Glutamatergic neuron (in vitro differentiated cells): ENCODE measurements around the gene RPAP2. TPM values are rescaled to one million over a fixed set of nuclear protein-coding genes. Genes with fewer than 3 reads are reported as not detected.

ENCODE experiments used
- DNase-seq: peaks from one replicate; pipeline ENCODE4 v3.0.0; 2022
- H3K27ac Mint-ChIP-seq: one replicate; pipeline ENCODE4 v1.8.0; 2020; ENCODE audit warnings: mild to moderate bottlenecking, mixed read lengths, inconsistent platforms; ENCODE audit not compliant: unreplicated experiment
- H3K27me3 Mint-ChIP-seq: one replicate; pipeline ENCODE4 v1.8.0; 2020; ENCODE audit warnings: mild to moderate bottlenecking, moderate library complexity, mixed read lengths, inconsistent platforms; ENCODE audit not compliant: unreplicated experiment
- H3K36me3 Mint-ChIP-seq: one replicate; pipeline ENCODE4 v1.8.0; 2020; ENCODE audit warnings: mild to moderate bottlenecking, mixed read lengths, inconsistent platforms; ENCODE audit not compliant: unreplicated experiment
- H3K4me1 Mint-ChIP-seq: one replicate; pipeline ENCODE4 v1.8.0; 2020; ENCODE audit warnings: mild to moderate bottlenecking, low read depth, mixed read lengths, inconsistent platforms; ENCODE audit not compliant: unreplicated experiment
- H3K4me3 Mint-ChIP-seq: one replicate; pipeline ENCODE4 v1.8.0; 2020; ENCODE audit warnings: mild to moderate bottlenecking, mixed read lengths, inconsistent platforms; ENCODE audit not compliant: unreplicated experiment
- H3K9me3 Mint-ChIP-seq: one replicate; pipeline ENCODE4 v1.8.0; 2020; ENCODE audit warnings: mild to moderate bottlenecking, moderate library complexity, mixed read lengths, inconsistent platforms; ENCODE audit not compliant: unreplicated experiment
- total RNA-seq: library from RNA; stranded (reverse); fragmentation: NEBNext Ultra II Directional; extraction: Animal tissue kit (Norgen Biotek cat#: 25700); gene quantifications from one replicate; pipeline ENCODE4 v1.2.1, GENCODE V29; 2021; ENCODE audit not compliant: unreplicated experiment
- TF ChIP-seq, protein P1 (sequence below): fragments of 200-600 bp; sonication (generic); IDR thresholded peaks from one replicate; pipeline ENCODE4 v1.5.0; 2021; ENCODE audit not compliant: partially characterized antibody, unreplicated experiment

Gene RPAP2
- total RNA-seq, 1 donor from 2014 or later, result 26.4 TPM

DNA sequence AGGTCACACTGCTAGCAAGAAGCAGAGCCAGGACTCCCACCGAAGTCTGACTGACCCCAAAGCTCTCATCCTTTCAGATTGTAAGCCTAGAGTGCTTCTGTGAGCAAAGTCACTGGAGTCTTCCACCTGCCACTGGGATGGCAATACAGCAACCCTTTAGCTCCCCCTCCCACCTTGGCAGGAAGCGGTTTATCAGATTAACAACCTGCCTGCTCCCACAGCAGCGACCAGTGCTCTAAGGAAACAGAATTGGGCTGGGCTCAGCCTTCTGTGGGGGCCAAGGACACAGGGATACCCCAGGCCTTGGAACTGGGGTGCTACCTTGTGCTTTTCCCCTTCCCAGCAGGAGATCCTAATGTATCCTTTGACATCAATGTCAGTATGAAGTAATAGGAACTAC is 111.8 kb downstream of the RPAP2 start:
- no peak overlapping the region for H3K4me3 Mint-ChIP-seq
- TF ChIP-seq, protein P1, sequence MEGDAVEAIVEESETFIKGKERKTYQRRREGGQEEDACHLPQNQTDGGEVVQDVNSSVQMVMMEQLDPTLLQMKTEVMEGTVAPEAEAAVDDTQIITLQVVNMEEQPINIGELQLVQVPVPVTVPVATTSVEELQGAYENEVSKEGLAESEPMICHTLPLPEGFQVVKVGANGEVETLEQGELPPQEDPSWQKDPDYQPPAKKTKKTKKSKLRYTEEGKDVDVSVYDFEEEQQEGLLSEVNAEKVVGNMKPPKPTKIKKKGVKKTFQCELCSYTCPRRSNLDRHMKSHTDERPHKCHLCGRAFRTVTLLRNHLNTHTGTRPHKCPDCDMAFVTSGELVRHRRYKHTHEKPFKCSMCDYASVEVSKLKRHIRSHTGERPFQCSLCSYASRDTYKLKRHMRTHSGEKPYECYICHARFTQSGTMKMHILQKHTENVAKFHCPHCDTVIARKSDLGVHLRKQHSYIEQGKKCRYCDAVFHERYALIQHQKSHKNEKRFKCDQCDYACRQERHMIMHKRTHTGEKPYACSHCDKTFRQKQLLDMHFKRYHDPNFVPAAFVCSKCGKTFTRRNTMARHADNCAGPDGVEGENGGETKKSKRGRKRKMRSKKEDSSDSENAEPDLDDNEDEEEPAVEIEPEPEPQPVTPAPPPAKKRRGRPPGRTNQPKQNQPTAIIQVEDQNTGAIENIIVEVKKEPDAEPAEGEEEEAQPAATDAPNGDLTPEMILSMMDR, result no peak
- no peaks in the 10 kb centered on the region for H3K4me1 Mint-ChIP-seq
- no peaks in the 10 kb centered on the region for H3K9me3 Mint-ChIP-seq
- H3K27ac Mint-ChIP-seq, result no peak overlapping the region
- peaks cover 2% of the 10 kb centered on the region for H3K36me3 Mint-ChIP-seq
- DNase-seq, result no peak
- H3K27me3 Mint-ChIP-seq, result peaks cover 2% of the 10 kb centered on the region

DNA sequence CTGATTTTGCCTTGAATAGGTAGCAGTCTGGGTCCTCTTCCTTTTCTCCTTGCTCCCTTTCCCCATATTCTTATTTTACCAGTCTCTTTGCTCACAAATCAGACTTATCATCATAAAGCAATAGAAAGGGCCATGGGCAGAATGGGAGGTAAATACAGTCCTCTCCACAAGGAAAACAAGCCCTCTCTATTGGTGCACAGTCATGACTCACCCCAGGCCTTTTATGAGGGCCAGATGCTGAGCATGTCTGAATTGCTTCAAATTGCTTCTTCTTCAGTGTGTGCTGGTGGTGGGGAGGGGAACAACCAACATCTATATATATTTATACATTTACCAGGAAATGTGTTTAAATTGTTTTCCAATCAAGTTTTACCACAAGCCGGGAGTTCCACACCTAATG is 112.7 kb downstream of the RPAP2 start:
- H3K4me1 Mint-ChIP-seq, result no peaks in the 10 kb centered on the region
- H3K27ac Mint-ChIP-seq, result no peak overlapping the region
- H3K27me3 Mint-ChIP-seq, result peaks cover 2% of the 10 kb centered on the region
- H3K36me3 Mint-ChIP-seq, result no peaks in the 10 kb centered on the region
- TF ChIP-seq, protein P1, result no peak
- DNase-seq, result no peak
- H3K9me3 Mint-ChIP-seq, result no peaks in the 10 kb centered on the region
- no peak overlapping the region for H3K4me3 Mint-ChIP-seq

DNA sequence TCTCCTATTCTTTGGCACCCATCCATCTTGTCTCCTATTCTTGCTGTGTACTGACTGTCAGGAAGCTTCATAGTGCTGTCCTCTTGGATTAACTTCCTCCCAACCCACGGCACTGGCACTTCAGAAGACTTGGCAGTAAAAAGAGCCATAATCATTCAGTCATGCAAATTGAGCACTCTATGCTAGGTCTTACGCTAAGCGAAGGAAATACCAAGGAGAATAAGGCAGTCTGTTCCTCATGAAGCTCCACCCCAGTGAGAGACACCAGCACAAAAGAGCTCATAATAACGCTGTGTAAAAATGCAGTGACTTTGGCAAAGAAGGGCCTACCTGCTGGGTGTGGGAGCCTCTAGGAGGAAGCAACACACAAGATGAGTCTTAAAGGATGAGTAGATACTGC is 120.8 kb downstream of the RPAP2 start:
- DNase-seq, result no peak
- Mint-ChIP-seq H3K9me3 (no peaks in the 10 kb centered on the region), H3K4me1 (no peaks in the 10 kb centered on the region), H3K27me3 (no peaks in the 10 kb centered on the region), H3K36me3 (no peaks in the 10 kb centered on the region), H3K27ac (no peak overlapping the region), H3K4me3 (no peak overlapping the region)
- TF ChIP-seq, protein P1, result no peak

DNA sequence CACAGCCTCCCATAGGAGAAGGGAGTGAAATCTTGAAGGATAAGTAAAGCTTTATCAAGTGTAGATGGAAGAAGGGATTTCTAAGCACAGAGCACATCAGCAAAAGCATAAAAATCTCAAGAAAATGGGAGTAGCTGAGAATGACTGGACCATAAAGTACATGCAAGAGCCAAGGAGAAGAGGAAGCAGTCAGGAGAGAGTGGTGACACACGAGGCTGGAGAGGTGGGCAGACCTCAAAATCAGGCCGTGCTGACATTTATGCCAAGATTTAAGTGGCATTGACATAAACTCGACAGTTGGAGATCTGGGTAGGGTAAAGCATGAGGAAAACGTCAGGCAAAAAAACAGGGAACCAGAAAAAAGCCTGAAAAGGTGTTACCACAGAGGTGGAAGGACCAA is 125.5 kb downstream of the RPAP2 start:
- H3K4me1 Mint-ChIP-seq, result no peaks in the 10 kb centered on the region
- H3K4me3 Mint-ChIP-seq, result no peak overlapping the region
- no peak for DNase-seq
- TF ChIP-seq, protein P1, result no peak
- no peaks in the 10 kb centered on the region for H3K9me3 Mint-ChIP-seq
- H3K36me3 Mint-ChIP-seq, result no peaks in the 10 kb centered on the region
- H3K27ac Mint-ChIP-seq, result no peak overlapping the region
- H3K27me3 Mint-ChIP-seq, result no peaks in the 10 kb centered on the region

DNA sequence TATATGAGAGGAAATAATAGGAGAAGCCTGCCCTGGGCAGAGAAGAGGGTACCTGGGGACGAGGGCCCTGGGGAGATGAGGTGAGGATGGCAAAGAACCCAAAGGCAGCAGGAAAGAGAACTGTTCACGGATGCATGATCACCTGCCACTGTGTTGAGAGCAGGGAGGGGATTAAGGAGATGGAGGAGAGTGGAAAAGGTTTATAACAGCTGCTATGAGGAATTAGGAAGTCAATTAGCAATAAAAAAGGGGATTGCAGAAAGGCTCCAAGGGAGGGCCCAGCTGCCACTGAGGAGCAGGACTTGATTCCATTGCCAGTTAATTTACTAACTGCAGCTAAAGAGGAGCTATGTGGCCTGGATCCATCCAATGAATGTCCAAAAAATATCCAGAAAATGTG is 126.8 kb downstream of the RPAP2 start:
- TF ChIP-seq, protein P1, result no peak
- H3K27ac Mint-ChIP-seq, result no peak overlapping the region
- no peaks in the 10 kb centered on the region for H3K4me1 Mint-ChIP-seq
- DNase-seq, result no peak
- no peaks in the 10 kb centered on the region for H3K9me3 Mint-ChIP-seq
- H3K27me3 Mint-ChIP-seq, result no peaks in the 10 kb centered on the region
- no peaks in the 10 kb centered on the region for H3K36me3 Mint-ChIP-seq
- H3K4me3 Mint-ChIP-seq, result no peak overlapping the region
